Hepatocyte (in vitro differentiated cells): ENCODE data around the gene THBS2.

Experiments
- EZH2 ChIP-seq: fragments of 200-600 bp; sonication (generic); IDR thresholded peaks from 2 replicates; pipeline ENCODE4 v1.6.1; 2016; ENCODE audit warnings: antibody characterized with exemption, mild to moderate bottlenecking, borderline replicate concordance
- TF ChIP-seq, protein P1 (sequence below): fragments of 200-600 bp; sonication (generic); IDR thresholded peaks from 2 replicates; pipeline ENCODE4 v1.5.1; 2016; ENCODE audit warnings: antibody characterized with exemption, mild to moderate bottlenecking; ENCODE audit not compliant: poor library complexity

DNA sequence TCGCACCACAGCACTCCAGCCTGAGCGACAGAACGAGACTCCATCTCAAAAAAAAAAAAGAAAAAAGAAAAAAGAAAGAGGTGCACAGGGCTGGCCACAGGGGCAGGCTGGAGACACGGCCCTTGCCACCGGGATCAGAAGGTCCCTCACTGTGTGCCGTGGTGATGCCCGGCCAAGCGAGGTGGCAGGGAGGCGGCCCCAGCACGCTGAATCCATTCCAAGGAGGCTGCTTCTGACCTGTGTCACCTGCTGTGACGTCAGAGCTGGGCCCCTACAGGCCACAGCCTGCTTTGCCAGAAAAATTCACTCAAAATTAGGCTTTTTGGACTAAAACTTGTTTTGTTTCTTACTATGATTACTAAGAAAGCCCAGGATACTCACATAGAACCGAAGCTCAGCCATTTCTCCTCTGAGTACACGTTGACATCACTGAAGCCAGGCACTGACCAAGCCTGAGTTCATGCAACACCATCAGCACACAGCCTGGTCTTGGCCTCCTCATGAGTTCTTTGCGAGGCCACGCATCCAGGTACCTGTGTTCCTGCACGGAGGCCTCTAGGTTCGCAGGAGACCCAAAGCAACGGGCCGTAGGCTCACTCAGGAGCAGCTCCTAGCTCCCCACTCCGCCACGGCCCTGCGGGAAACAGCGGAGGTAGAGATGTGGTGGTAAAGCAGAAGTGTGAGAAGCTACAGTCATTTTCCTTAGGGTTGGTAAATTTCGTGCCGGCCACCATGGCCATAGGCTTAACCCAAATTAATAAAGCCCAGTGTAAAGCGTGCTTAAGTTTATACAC is 67.8 kb downstream of the THBS2 start:
- TF ChIP-seq, protein P1, sequence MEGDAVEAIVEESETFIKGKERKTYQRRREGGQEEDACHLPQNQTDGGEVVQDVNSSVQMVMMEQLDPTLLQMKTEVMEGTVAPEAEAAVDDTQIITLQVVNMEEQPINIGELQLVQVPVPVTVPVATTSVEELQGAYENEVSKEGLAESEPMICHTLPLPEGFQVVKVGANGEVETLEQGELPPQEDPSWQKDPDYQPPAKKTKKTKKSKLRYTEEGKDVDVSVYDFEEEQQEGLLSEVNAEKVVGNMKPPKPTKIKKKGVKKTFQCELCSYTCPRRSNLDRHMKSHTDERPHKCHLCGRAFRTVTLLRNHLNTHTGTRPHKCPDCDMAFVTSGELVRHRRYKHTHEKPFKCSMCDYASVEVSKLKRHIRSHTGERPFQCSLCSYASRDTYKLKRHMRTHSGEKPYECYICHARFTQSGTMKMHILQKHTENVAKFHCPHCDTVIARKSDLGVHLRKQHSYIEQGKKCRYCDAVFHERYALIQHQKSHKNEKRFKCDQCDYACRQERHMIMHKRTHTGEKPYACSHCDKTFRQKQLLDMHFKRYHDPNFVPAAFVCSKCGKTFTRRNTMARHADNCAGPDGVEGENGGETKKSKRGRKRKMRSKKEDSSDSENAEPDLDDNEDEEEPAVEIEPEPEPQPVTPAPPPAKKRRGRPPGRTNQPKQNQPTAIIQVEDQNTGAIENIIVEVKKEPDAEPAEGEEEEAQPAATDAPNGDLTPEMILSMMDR: no peak
- TF ChIP-seq EZH2: no peak
